SK-N-SH treated with all-trans-retinoic acid at 6 μM for 48 hours (cell line): ENCODE results near the gene RPA1.
"Not testable (repeated sequence)": the region's sequence is repeated elsewhere in the genome, so short reads cannot be mapped to it uniquely, and the experiment has no call there.

Experiments
- ATAC-seq: fragments of 200-7000 bp; cut with Tn5 transposase; 3 replicates; pipeline ENCODE4 v1.9.1; 2020; ENCODE audit warnings: mild to moderate bottlenecking, moderate library complexity
- ARNTL ChIP-seq: fragments of 450-650 bp; formaldehyde crosslinking; IDR thresholded peaks from 2 replicates; pipeline ENCODE4 v1.5.0; 2020; ENCODE audit warnings: low read depth, mild to moderate bottlenecking, moderate library complexity, borderline replicate concordance
- BACH2 ChIP-seq: fragments of 250-450 bp; sonication (Bioruptor Pico); IDR thresholded peaks from 2 replicates; pipeline ENCODE4 v1.9.0; 2021; ENCODE audit warnings: mild to moderate bottlenecking, borderline replicate concordance
- ESRRG ChIP-seq: fragments of 250-450 bp; sonication (Bioruptor Pico); IDR thresholded peaks from 2 replicates; pipeline ENCODE4 v1.6.1; 2021; ENCODE audit warnings: mild to moderate bottlenecking
- GLIS3 ChIP-seq: fragments of 250-450 bp; sonication (Bioruptor Pico); IDR thresholded peaks from 2 replicates; pipeline ENCODE4 v1.5.0; 2020; ENCODE audit warnings: mild to moderate bottlenecking, moderate library complexity
- ISL1 ChIP-seq: fragments of 250-450 bp; sonication (Bioruptor Pico); IDR thresholded peaks from 2 replicates; pipeline ENCODE4 v2.1.2; 2022; ENCODE audit warnings: mild to moderate bottlenecking, moderate library complexity
- OSR1 ChIP-seq: fragments of 250-450 bp; sonication (Bioruptor Pico); IDR thresholded peaks from 2 replicates; pipeline ENCODE4 v1.8.0; 2022; ENCODE audit warnings: moderate library complexity, mild to moderate bottlenecking, inconsistent platforms
- RARB ChIP-seq: fragments of 250-450 bp; sonication (Bioruptor Pico); IDR thresholded peaks from 2 replicates; pipeline ENCODE4 v1.8.0; 2021; ENCODE audit warnings: mild to moderate bottlenecking, moderate library complexity
- TCF4 ChIP-seq: fragments of 250-450 bp; sonication (Bioruptor Pico); IDR thresholded peaks from 2 replicates; pipeline ENCODE4 v1.8.0; 2021; ENCODE audit warnings: mild to moderate bottlenecking, moderate library complexity, borderline replicate concordance
- TOX ChIP-seq: fragments of 250-450 bp; sonication (Bioruptor Pico); IDR thresholded peaks from 2 replicates; pipeline ENCODE4 v1.8.0; 2021; ENCODE audit warnings: mild to moderate bottlenecking, moderate library complexity, borderline replicate concordance
- ZC3H10 ChIP-seq: fragments of 250-450 bp; sonication (Bioruptor Pico); IDR thresholded peaks from 2 replicates; pipeline ENCODE4 v1.5.1; 2021; ENCODE audit warnings: mild to moderate bottlenecking, moderate library complexity
- ZFP3 ChIP-seq: fragments of 250-450 bp; sonication (Bioruptor Pico); IDR thresholded peaks from 2 replicates; pipeline ENCODE4 v1.5.0; 2020; ENCODE audit warnings: mild to moderate bottlenecking, moderate library complexity
- ZFP30 ChIP-seq: fragments of 450-650 bp; formaldehyde crosslinking; IDR thresholded peaks from 2 replicates; pipeline ENCODE4 v1.5.0; 2022; ENCODE audit warnings: mild to moderate bottlenecking, moderate library complexity
- ZNF565 ChIP-seq: fragments of 450-650 bp; formaldehyde crosslinking; conservative IDR thresholded peaks from 2 replicates; pipeline ENCODE4 v1.5.0; 2020; ENCODE audit warnings: low read depth, mild to moderate bottlenecking, moderate library complexity
- ZNF70 ChIP-seq: fragments of 450-650 bp; formaldehyde crosslinking; IDR thresholded peaks from 2 replicates; pipeline ENCODE4 v1.5.0; 2020; ENCODE audit warnings: mild to moderate bottlenecking, moderate library complexity
- ZNF8 ChIP-seq: fragments of 450-650 bp; formaldehyde crosslinking; IDR thresholded peaks from 2 replicates; pipeline ENCODE4 v1.5.0; 2020; ENCODE audit warnings: mild to moderate bottlenecking, moderate library complexity
- TF ChIP-seq, protein P1 (sequence below): fragments of 250-450 bp; sonication (Bioruptor Pico); IDR thresholded peaks from 2 replicates; pipeline ENCODE4 v1.5.1; 2021; ENCODE audit warnings: mild to moderate bottlenecking, moderate library complexity
- TF ChIP-seq, protein P2 (sequence below): fragments of 250-450 bp; sonication (Bioruptor Pico); IDR thresholded peaks from 2 replicates; pipeline ENCODE4 v1.8.0; 2020; ENCODE audit warnings: mild to moderate bottlenecking, moderate library complexity, borderline replicate concordance
- TF ChIP-seq, protein P3 (sequence below): fragments of 250-450 bp; sonication (Bioruptor Pico); IDR thresholded peaks from 2 replicates; pipeline ENCODE4 v1.5.1; 2020; ENCODE audit warnings: low read depth, mild to moderate bottlenecking, moderate library complexity
- TF ChIP-seq, protein P4 (sequence below): fragments of 250-450 bp; sonication (Bioruptor Pico); IDR thresholded peaks from 2 replicates; pipeline ENCODE4 v1.5.0; 2020; ENCODE audit warnings: mild to moderate bottlenecking, moderate library complexity
- TF ChIP-seq, protein P5 (sequence below): fragments of 250-450 bp; sonication (Bioruptor Pico); IDR thresholded peaks from 2 replicates; pipeline ENCODE4 v1.8.0; 2021; ENCODE audit warnings: low read depth, mild to moderate bottlenecking, moderate library complexity, borderline replicate concordance

Gene RPA1

DNA sequence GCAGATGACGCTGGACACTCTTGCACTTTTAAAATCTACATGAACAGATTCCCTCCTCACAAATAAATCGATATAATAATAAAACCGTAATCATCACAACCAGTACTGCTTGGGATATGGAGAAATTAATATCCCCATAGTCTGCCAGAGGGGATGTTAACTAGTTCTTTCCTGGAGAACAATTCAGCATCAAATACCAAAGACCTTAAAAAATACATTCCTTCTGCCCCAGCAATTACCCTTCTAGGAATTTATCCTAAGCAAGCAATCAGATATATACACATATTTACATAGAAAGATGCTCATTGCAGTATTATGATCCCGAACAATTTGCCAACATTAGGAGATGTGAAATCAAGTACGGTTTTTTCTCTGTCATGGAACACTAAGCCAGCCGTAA is 21.9 kb upstream of the RPA1 start:
- TF ChIP-seq ZNF70 (no peak), ISL1 (CRISPR knock-in tag) (no peak), ZFP30 (CRISPR knock-in tag) (no peak), RARB (CRISPR knock-in tag) (no peak), GLIS3 (CRISPR knock-in tag) (no peak), ARNTL (CRISPR knock-in tag) (no peak)
- TF ChIP-seq, protein P1, sequence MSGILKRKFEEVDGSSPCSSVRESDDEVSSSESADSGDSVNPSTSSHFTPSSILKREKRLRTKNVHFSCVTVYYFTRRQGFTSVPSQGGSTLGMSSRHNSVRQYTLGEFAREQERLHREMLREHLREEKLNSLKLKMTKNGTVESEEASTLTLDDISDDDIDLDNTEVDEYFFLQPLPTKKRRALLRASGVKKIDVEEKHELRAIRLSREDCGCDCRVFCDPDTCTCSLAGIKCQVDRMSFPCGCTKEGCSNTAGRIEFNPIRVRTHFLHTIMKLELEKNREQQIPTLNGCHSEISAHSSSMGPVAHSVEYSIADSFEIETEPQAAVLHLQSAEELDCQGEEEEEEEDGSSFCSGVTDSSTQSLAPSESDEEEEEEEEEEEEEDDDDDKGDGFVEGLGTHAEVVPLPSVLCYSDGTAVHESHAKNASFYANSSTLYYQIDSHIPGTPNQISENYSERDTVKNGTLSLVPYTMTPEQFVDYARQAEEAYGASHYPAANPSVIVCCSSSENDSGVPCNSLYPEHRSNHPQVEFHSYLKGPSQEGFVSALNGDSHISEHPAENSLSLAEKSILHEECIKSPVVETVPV (CRISPR knock-in tag) = no peak
- TF ChIP-seq, protein P2, sequence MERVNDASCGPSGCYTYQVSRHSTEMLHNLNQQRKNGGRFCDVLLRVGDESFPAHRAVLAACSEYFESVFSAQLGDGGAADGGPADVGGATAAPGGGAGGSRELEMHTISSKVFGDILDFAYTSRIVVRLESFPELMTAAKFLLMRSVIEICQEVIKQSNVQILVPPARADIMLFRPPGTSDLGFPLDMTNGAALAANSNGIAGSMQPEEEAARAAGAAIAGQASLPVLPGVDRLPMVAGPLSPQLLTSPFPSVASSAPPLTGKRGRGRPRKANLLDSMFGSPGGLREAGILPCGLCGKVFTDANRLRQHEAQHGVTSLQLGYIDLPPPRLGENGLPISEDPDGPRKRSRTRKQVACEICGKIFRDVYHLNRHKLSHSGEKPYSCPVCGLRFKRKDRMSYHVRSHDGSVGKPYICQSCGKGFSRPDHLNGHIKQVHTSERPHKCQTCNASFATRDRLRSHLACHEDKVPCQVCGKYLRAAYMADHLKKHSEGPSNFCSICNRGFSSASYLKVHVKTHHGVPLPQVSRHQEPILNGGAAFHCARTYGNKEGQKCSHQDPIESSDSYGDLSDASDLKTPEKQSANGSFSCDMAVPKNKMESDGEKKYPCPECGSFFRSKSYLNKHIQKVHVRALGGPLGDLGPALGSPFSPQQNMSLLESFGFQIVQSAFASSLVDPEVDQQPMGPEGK (CRISPR knock-in tag) = no peak
- TF ChIP-seq, protein P3, sequence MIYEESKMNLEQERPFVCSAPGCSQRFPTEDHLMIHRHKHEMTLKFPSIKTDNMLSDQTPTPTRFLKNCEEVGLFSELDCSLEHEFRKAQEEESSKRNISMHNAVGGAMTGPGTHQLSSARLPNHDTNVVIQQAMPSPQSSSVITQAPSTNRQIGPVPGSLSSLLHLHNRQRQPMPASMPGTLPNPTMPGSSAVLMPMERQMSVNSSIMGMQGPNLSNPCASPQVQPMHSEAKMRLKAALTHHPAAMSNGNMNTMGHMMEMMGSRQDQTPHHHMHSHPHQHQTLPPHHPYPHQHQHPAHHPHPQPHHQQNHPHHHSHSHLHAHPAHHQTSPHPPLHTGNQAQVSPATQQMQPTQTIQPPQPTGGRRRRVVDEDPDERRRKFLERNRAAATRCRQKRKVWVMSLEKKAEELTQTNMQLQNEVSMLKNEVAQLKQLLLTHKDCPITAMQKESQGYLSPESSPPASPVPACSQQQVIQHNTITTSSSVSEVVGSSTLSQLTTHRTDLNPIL (CRISPR knock-in tag) = no peak
- TF ChIP-seq, all 23 proteins: peak for 0
- ATAC-seq = no peak

DNA sequence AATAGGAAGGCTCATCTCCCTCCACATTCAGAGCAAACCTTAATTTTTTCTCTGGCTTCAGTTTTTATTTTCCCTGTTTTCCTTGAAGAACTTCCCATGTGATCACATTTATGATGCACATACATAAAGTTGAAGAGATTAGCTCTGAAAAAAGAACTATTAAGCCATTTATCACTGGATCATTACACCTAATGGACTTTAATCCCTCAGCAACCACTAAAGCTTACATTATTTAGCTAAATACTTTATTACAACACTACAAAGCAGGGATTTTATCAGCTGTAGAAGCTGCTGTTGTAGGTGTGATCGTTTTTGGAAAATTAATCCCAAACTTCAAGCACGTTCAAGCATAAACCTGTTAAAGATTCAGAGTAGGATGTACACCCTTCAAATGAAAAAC is 21.2 kb upstream of the RPA1 start:
- TF ChIP-seq BACH2 (CRISPR knock-in tag) (no peak), ZNF565 (CRISPR knock-in tag) (no peak), ZFP30 (CRISPR knock-in tag) (no peak), TOX (CRISPR knock-in tag) (no peak), GLIS3 (CRISPR knock-in tag) (no peak), TCF4 (no peak), RARB (CRISPR knock-in tag) (no peak), ZNF70 (no peak), ESRRG (CRISPR knock-in tag) (no peak), ZNF8 (CRISPR knock-in tag) (no peak), OSR1 (no peak), ZC3H10 (CRISPR knock-in tag) (no peak), ZFP3 (no peak), ARNTL (CRISPR knock-in tag) (no peak)
- TF ChIP-seq, protein P2 (CRISPR knock-in tag) = no peak
- TF ChIP-seq, protein P4, sequence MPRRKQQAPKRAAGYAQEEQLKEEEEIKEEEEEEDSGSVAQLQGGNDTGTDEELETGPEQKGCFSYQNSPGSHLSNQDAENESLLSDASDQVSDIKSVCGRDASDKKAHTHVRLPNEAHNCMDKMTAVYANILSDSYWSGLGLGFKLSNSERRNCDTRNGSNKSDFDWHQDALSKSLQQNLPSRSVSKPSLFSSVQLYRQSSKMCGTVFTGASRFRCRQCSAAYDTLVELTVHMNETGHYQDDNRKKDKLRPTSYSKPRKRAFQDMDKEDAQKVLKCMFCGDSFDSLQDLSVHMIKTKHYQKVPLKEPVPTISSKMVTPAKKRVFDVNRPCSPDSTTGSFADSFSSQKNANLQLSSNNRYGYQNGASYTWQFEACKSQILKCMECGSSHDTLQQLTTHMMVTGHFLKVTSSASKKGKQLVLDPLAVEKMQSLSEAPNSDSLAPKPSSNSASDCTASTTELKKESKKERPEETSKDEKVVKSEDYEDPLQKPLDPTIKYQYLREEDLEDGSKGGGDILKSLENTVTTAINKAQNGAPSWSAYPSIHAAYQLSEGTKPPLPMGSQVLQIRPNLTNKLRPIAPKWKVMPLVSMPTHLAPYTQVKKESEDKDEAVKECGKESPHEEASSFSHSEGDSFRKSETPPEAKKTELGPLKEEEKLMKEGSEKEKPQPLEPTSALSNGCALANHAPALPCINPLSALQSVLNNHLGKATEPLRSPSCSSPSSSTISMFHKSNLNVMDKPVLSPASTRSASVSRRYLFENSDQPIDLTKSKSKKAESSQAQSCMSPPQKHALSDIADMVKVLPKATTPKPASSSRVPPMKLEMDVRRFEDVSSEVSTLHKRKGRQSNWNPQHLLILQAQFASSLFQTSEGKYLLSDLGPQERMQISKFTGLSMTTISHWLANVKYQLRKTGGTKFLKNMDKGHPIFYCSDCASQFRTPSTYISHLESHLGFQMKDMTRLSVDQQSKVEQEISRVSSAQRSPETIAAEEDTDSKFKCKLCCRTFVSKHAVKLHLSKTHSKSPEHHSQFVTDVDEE = no peak
- TF ChIP-seq, protein P5, sequence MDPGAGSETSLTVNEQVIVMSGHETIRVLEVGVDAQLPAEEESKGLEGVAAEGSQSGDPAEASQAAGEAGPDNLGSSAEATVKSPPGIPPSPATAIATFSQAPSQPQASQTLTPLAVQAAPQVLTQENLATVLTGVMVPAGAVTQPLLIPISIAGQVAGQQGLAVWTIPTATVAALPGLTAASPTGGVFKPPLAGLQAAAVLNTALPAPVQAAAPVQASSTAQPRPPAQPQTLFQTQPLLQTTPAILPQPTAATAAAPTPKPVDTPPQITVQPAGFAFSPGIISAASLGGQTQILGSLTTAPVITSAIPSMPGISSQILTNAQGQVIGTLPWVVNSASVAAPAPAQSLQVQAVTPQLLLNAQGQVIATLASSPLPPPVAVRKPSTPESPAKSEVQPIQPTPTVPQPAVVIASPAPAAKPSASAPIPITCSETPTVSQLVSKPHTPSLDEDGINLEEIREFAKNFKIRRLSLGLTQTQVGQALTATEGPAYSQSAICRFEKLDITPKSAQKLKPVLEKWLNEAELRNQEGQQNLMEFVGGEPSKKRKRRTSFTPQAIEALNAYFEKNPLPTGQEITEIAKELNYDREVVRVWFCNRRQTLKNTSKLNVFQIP (CRISPR knock-in tag) = no peak
- TF ChIP-seq, protein P1 (CRISPR knock-in tag) = no peak
- ATAC-seq = no peak

DNA sequence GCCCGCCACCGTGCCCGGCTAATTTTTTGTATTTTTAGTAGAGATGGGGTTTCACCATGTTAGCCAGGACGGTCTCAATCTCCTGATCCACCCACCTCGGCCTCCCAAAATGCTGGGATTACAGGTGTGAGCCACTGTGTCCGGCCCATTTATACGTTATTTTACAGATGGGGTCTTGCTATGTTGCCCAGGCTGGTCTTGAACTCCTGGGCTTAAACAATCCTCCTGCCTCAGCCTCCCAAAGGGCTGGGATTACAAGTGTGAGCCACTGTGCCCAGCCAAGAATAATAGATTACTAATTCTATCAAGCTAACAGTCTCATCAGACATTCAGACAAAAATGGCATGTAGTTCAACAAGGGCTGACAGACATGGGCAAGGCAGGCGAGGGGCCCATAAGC is 20.0 kb upstream of the RPA1 start:
- not testable (repeated sequence) for ATAC-seq
